ENCODE results near the gene OSM.
A peak's percentile ranks its signal among the peaks of the same experiment; 100 is the strongest.

OSM gene

GRCh38 chr22:30297991-30298701, 31.5 kb upstream of the OSM start:
- no peaks in the 10 kb centered on the region for H3K9me3 ChIP-seq (ENCODE audit: control insufficient read depth, low read length)
- no peaks in the 10 kb centered on the region for H3K27me3 ChIP-seq (ENCODE audit: control insufficient read depth, insufficient read depth, low read length)
- H3K4me1 ChIP-seq = peaks cover 17% of the 10 kb centered on the region
- H2AFZ ChIP-seq = no peak overlapping the region
- peaks cover 2% of the 10 kb centered on the region for H3K79me2 ChIP-seq
- no peak overlapping the region for H3K9ac ChIP-seq
- H3K27ac ChIP-seq = peak overlapping the region; percentile 87
- peak overlapping the region; percentile 0 for H3K4me3 ChIP-seq (ENCODE audit: low read depth, low read length)
- peak; percentile 23 for TF ChIP-seq CTCF (IDR thresholded peaks at IDR 0.05)
- peak overlapping the region; percentile 49 for H3K4me2 ChIP-seq (ENCODE audit: low read length)
- H3K36me3 ChIP-seq (ENCODE audit: control insufficient read depth, insufficient read depth, low read length) = no peaks in the 10 kb centered on the region

DNA sequence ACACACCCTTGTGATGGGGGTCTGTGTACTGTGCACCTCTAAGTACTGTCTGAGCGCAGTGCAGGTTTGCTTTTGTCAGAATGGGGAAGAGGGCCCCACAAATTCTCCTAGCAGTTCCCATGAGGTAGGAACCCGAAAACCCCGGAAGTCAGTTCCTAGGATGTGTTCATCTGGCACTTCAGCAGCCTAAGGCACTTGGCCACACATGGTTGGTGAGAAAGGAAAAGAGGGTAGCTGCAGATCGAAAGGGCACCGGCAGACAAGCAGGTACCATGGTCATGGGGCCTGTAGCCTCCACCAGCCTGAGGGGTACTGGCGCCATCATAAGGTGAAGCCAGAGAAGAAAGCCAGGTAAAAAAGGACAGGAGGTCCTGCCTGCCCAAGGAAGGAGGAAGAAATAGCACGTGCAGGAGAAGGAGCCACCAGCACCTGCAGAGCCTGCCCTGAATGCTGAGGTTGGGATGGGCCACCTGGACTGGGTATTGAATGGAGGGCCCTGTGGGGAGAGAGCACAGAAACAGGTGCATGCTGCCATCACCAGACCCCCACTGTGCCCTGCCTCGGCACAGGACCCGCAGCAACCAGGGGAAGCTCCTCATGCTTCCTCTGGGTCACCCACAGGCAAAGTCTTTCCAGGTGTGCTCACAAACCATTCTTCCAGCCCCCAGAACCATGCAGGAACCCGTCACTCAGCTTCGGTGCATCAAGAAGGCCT, 30.8 kb upstream of the OSM start:
- Histone ChIP-seq H3K9me3 (ENCODE audit: control insufficient read depth, low read length) (no peaks in the 10 kb centered on the region), H2AFZ (no peak overlapping the region), H3K27ac (peak overlapping the region; percentile 87), H3K9ac (no peak overlapping the region), H3K4me3 (ENCODE audit: low read depth, low read length) (no peak overlapping the region), H3K4me1 (peaks cover 14% of the 10 kb centered on the region), H3K27me3 (ENCODE audit: control insufficient read depth, insufficient read depth, low read length) (no peaks in the 10 kb centered on the region), H3K36me3 (ENCODE audit: control insufficient read depth, insufficient read depth, low read length) (no peaks in the 10 kb centered on the region), H3K79me2 (peaks cover 2% of the 10 kb centered on the region), H3K4me2 (ENCODE audit: low read length) (no peak overlapping the region)
- TF ChIP-seq CTCF (IDR thresholded peaks at IDR 0.05) = no peak

DNA sequence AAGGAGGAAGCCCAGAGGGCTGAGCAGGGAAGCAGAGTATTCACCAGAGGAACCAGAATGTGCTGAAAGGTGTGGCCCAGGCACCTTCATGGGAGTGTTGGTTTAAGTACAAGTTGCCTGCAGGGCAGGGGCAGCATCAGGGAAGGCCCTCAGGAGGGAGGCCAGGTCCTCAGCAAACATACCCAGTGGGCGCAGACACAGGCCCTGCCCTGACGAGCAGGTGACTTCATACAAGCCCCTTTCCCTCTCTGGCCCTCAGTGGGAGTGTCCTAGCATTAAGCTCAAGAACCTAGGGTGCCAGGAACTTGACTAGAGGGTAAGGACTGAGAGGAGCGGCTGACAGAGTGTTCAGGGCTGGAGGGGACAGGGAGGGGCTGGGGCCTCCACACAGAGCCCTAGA, 30.2 kb upstream of the OSM start:
- H3K36me3 ChIP-seq (ENCODE audit: control insufficient read depth, insufficient read depth, low read length) = no peaks in the 10 kb centered on the region
- no peaks in the 10 kb centered on the region for H3K27me3 ChIP-seq (ENCODE audit: control insufficient read depth, insufficient read depth, low read length)
- peaks cover 12% of the 10 kb centered on the region for H3K4me1 ChIP-seq
- H3K9me3 ChIP-seq (ENCODE audit: control insufficient read depth, low read length) = no peaks in the 10 kb centered on the region
- peaks cover 2% of the 10 kb centered on the region for H3K79me2 ChIP-seq
- no peak overlapping the region for H2AFZ ChIP-seq
- H3K9ac ChIP-seq = no peak overlapping the region
- no peak overlapping the region for H3K4me3 ChIP-seq (ENCODE audit: low read depth, low read length)
- no peak for TF ChIP-seq CTCF (IDR thresholded peaks at IDR 0.05)
- H3K27ac ChIP-seq = no peak overlapping the region
- no peak overlapping the region for H3K4me2 ChIP-seq (ENCODE audit: low read length)

DNA sequence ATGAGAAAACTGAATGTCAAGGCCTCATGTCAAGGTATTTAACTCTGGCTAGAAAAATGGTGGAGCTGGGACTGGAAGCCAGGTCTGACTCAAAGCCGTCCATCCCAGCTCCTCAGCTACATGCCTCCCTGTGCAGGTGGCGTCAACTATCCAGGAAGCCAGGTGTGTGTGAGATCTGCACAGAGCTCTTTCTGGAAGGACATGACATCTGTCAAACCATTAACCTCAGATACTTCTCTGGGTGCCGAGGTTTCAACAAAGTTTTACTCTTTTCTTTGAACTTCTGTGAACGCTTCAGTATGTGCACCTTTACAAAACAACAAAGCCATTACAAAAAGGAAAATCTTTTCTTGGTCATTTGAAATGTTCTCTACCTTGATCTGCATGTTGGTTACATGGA, 29.7 kb upstream of the OSM start:
- no peaks in the 10 kb centered on the region for H3K36me3 ChIP-seq (ENCODE audit: control insufficient read depth, insufficient read depth, low read length)
- no peak overlapping the region for H3K27ac ChIP-seq

More for the DNA sequence above, 29.7 kb upstream of the OSM start:
- Histone ChIP-seq H3K79me2 (peaks cover under 1% of the 10 kb centered on the region), H3K4me3 (ENCODE audit: low read depth, low read length) (no peak overlapping the region), H2AFZ (no peak overlapping the region), H3K27me3 (ENCODE audit: control insufficient read depth, insufficient read depth, low read length) (no peaks in the 10 kb centered on the region), H3K4me2 (ENCODE audit: low read length) (no peak overlapping the region), H3K4me1 (peaks cover 14% of the 10 kb centered on the region), H3K9me3 (ENCODE audit: control insufficient read depth, low read length) (no peaks in the 10 kb centered on the region), H3K9ac (no peak overlapping the region)
- no peak for TF ChIP-seq CTCF (IDR thresholded peaks at IDR 0.05)
